GM23338 (cell line): Measurements from ENCODE around the gene TPO. TPM values are rescaled to one million over a fixed set of nuclear protein-coding genes. Genes with fewer than 3 reads are reported as not detected.

ENCODE experiments used
- ATAC-seq: fragments of 200-7000 bp; cut with Tn5 transposase; 3 replicates; pipeline ENCODE4 v1.9.1; 2020
- DNase-seq: peaks from one replicate; pipeline ENCODE4 v3.0.0-alpha.2; 2015; ENCODE audit warnings: low spot score
- H2AFZ ChIP-seq: fragments of 200-600 bp; sonication (generic); 2 replicates; pipeline ENCODE4 v1.8.0; 2016; ENCODE audit warnings: antibody characterized with exemption, mild to moderate bottlenecking, moderate library complexity
- H3F3A ChIP-seq: fragments of 200-600 bp; sonication (generic); replicated peaks from 2 replicates; pipeline ENCODE4 v1.8.0; 2017; ENCODE audit warnings: antibody characterized with exemption, mixed run types, low read depth
- H3K27ac ChIP-seq: fragments of 200-600 bp; sonication (generic); 2 replicates; pipeline ENCODE4 v1.6.1; 2016; ENCODE audit warnings: low read depth
- H3K27me3 ChIP-seq: fragments of 200-600 bp; sonication (generic); 2 replicates; pipeline ENCODE4 v1.8.0; 2016; ENCODE audit warnings: mild to moderate bottlenecking, mixed run types, moderate library complexity; ENCODE audit not compliant: insufficient read depth
- H3K36me3 ChIP-seq: fragments of 200-600 bp; sonication (generic); 2 replicates; pipeline ENCODE4 v1.8.0; 2016; ENCODE audit warnings: mild to moderate bottlenecking; ENCODE audit not compliant: insufficient read depth
- H3K4me1 ChIP-seq: fragments of 200-600 bp; sonication (generic); 2 replicates; pipeline ENCODE4 v1.8.0; 2016; ENCODE audit warnings: mild to moderate bottlenecking, moderate library complexity; ENCODE audit not compliant: insufficient read depth
- H3K4me2 ChIP-seq: fragments of 200-600 bp; sonication (generic); 2 replicates; pipeline ENCODE4 v1.7.1; 2017; ENCODE audit warnings: mixed run types
- H3K4me3 ChIP-seq: fragments of 200-600 bp; sonication (generic); 2 replicates; pipeline ENCODE4 v1.6.1; 2016; ENCODE audit warnings: mixed run types
- H3K79me2 ChIP-seq: fragments of 200-600 bp; sonication (generic); replicated peaks from 2 replicates; pipeline ENCODE4 v1.8.0; 2017; ENCODE audit warnings: mild to moderate bottlenecking; ENCODE audit not compliant: insufficient read depth
- H3K9me2 ChIP-seq: fragments of 200-600 bp; sonication (generic); 2 replicates; pipeline ENCODE4 v1.8.0; 2017; ENCODE audit not compliant: insufficient read depth
- H4K20me1 ChIP-seq: fragments of 200-600 bp; sonication (generic); replicated peaks from 2 replicates; pipeline ENCODE4 v1.8.0; 2017; ENCODE audit warnings: mild to moderate bottlenecking; ENCODE audit not compliant: insufficient read depth
- H3K27ac Mint-ChIP-seq: 2 replicates; pipeline ENCODE4 v1.8.0; 2020; ENCODE audit warnings: inconsistent platforms, mild to moderate bottlenecking, moderate library complexity, mixed read lengths
- H3K27me3 Mint-ChIP-seq: 3 replicates; pipeline ENCODE4 v1.8.0; 2022; ENCODE audit warnings: low read depth, mild to moderate bottlenecking, moderate library complexity, mixed read lengths, inconsistent platforms; ENCODE audit not compliant: insufficient read depth, poor library complexity
- H3K36me3 Mint-ChIP-seq: 3 replicates; pipeline ENCODE4 v1.8.0; 2021; ENCODE audit warnings: low read depth, mild to moderate bottlenecking, inconsistent platforms, moderate library complexity, mixed read lengths
- H3K4me1 Mint-ChIP-seq: 3 replicates; pipeline ENCODE4 v1.8.0; 2020; ENCODE audit warnings: mild to moderate bottlenecking, inconsistent platforms, mixed read lengths
- H3K4me3 Mint-ChIP-seq: 3 replicates; pipeline ENCODE4 v1.8.0; 2021; ENCODE audit warnings: moderate library complexity, mild to moderate bottlenecking, inconsistent platforms, mixed read lengths
- H3K9me3 Mint-ChIP-seq: 3 replicates; pipeline ENCODE4 v1.8.0; 2020; ENCODE audit warnings: moderate library complexity, mild to moderate bottlenecking, inconsistent platforms, mixed read lengths
- EZH2 ChIP-seq: fragments of 200-600 bp; sonication (generic); IDR thresholded peaks from one replicate; pipeline ENCODE4 v1.8.0; 2017; ENCODE audit warnings: antibody characterized with exemption, mild to moderate bottlenecking, low read depth; ENCODE audit not compliant: unreplicated experiment
- EZH2phosphoT487 ChIP-seq: fragments of 200-600 bp; sonication (generic); IDR thresholded peaks from one replicate; pipeline ENCODE4 v1.8.1; 2018; ENCODE audit warnings: antibody characterized with exemption; ENCODE audit not compliant: unreplicated experiment
- POLR2AphosphoS5 ChIP-seq: IDR thresholded peaks from 2 replicates; pipeline ENCODE4 v1.6.1; 2016; ENCODE audit warnings: antibody characterized with exemption, low read depth
- REST ChIP-seq: IDR thresholded peaks from one replicate; pipeline ENCODE4 v1.6.1; 2018; ENCODE audit warnings: antibody characterized with exemption; ENCODE audit not compliant: unreplicated experiment
- STAT1 ChIP-seq: IDR thresholded peaks from one replicate; pipeline ENCODE4 v1.6.1; 2016; ENCODE audit warnings: antibody characterized with exemption; ENCODE audit not compliant: unreplicated experiment
- ZNF331 ChIP-seq: fragments of 250-450 bp; sonication (Bioruptor Pico); IDR thresholded peaks from 2 replicates; pipeline ENCODE4 v1.5.0; 2020; ENCODE audit warnings: low read depth, mild to moderate bottlenecking, moderate library complexity
- ZNF462 ChIP-seq: fragments of 250-450 bp; sonication (Bioruptor Pico); IDR thresholded peaks from 2 replicates; pipeline ENCODE4 v1.5.0; 2020; ENCODE audit warnings: mild to moderate bottlenecking, moderate library complexity
- polyA plus RNA-seq: library from polyadenylated mRNA; unstranded; fragments of >200 nt; fragmentation: Nextera tagmentation; extraction: Ambion mirVana; gene quantifications from 2 replicates; pipeline ENCODE4 v1.2.1, GENCODE V29; 2016
- total RNA-seq: library from RNA; depleted of rRNA; stranded (reverse); fragments of >200 nt; shearing (Covaris generic); gene quantifications from 2 replicates; pipeline ENCODE4 v1.2.3, GENCODE V29; 2014

TPO gene
- total and polyA plus RNA-seq, 2 experiments from 2014 or later = 0.74 TPM; not detected in 1

- TF ChIP-seq ZNF462 (CRISPR knock-in tag) (no peak), EZH2 (no peak), STAT1 (no peak), REST (no peak)
Observed at GRCh38 chr2:1559589-1560175, 146.4 kb downstream of the TPO start (continued).

- peaks cover 10% of the 10 kb centered on the region for H3K27me3 Mint-ChIP-seq
- no peaks in the 10 kb centered on the region for H3K79me2 ChIP-seq
- H3K27me3 ChIP-seq = no peaks in the 10 kb centered on the region
- TF ChIP-seq ZNF331 (CRISPR knock-in tag) = no peak
- TF ChIP-seq POLR2AphosphoS5 = no peak
- TF ChIP-seq STAT1 = no peak
- no peak for TF ChIP-seq EZH2phosphoT487
- peaks cover 18% of the 10 kb centered on the region; the same call in 2 of the 3 replicates for H3K4me1 Mint-ChIP-seq
- H3K27ac ChIP-seq = no peak overlapping the region
- no peak for DNase-seq
- H3K4me3 Mint-ChIP-seq = no peak overlapping the region
- no peaks in the 10 kb centered on the region for H3K9me2 ChIP-seq
- no peaks in the 10 kb centered on the region for H3K36me3 ChIP-seq
- H3K36me3 Mint-ChIP-seq = no peaks in the 10 kb centered on the region
- no peaks in the 10 kb centered on the region for H3K4me1 ChIP-seq
- H2AFZ ChIP-seq = no peak overlapping the region
- no peak for ATAC-seq
- no peak overlapping the region for H3K4me2 ChIP-seq
- H3F3A ChIP-seq = no peaks in the 10 kb centered on the region
- no peaks in the 10 kb centered on the region for H4K20me1 ChIP-seq
- H3K27ac Mint-ChIP-seq = no peak overlapping the region; the same call in 1 of the 2 replicates
- H3K9me3 Mint-ChIP-seq = no peaks in the 10 kb centered on the region
- H3K4me3 ChIP-seq = no peak overlapping the region
Observed at GRCh38 chr2:1561259-1561658, 148.0 kb downstream of the TPO start.
